WI38 (cell line): ENCODE results near the gene GRIK4.

Experiments used
- H3K4me3 ChIP-seq: 2 replicates; pipeline ENCODE4 v1.5.1; 2011; ENCODE audit warnings: low read depth, mild to moderate bottlenecking, control low read depth, low read length
- CTCF ChIP-seq: IDR thresholded peaks from 2 replicates; pipeline ENCODE4 v1.5.1; 2012; ENCODE audit warnings: low read depth, mild to moderate bottlenecking, control low read depth, low read length

GRIK4 gene

GRCh38 chr11:120878781-120879180 lies 367.2 kb downstream of the GRIK4 start:
- no peak for TF ChIP-seq CTCF
- H3K4me3 ChIP-seq: no peak overlapping the region

GRCh38 chr11:120880498-120881175 lies 369.1 kb downstream of the GRIK4 start:
- no peak for TF ChIP-seq CTCF
- no peak overlapping the region for H3K4me3 ChIP-seq

- no peak overlapping the region for H3K4me3 ChIP-seq
Observed at GRCh38 chr11:120881596-120881995, 370.0 kb downstream of the GRIK4 start.

GRCh38 chr11:120882175-120882574 lies 370.6 kb downstream of the GRIK4 start:
- TF ChIP-seq CTCF: no peak
- no peak overlapping the region for H3K4me3 ChIP-seq

More at GRCh38 chr11:120881596-120881995, 370.0 kb downstream of the GRIK4 start:
- no peak for TF ChIP-seq CTCF

GRCh38 chr11:120883404-120884080 lies 372.0 kb downstream of the GRIK4 start:
- no peak overlapping the region for H3K4me3 ChIP-seq
- no peak for TF ChIP-seq CTCF

- TF ChIP-seq CTCF: no peak
- no peak overlapping the region for H3K4me3 ChIP-seq
Observed at GRCh38 chr11:120884154-120885020, 372.8 kb downstream of the GRIK4 start.
